K562 (cell line): ENCODE measurements around the gene KPTN. TPM values are rescaled to one million over a fixed set of nuclear protein-coding genes. Genes with fewer than 3 reads are reported as not detected.

ENCODE experiments used
- AFF4 ChIP-seq: sonication (generic); formaldehyde crosslinking; IDR thresholded peaks from 2 replicates; pipeline ENCODE4 v1.8.0; 2023; ENCODE audit warnings: mild to moderate bottlenecking, missing genetic modification reagents
- BCOR ChIP-seq: fragments of 450-650 bp; IDR thresholded peaks from 2 replicates; pipeline ENCODE4 v1.6.1; 2016
- CBX2 ChIP-seq: fragments of 200-600 bp; sonication (generic); IDR thresholded peaks from one replicate; pipeline ENCODE4 v1.6.1; 2012; ENCODE audit warnings: mild to moderate bottlenecking, low read length, inconsistent platforms; ENCODE audit not compliant: insufficient read depth, poor library complexity, severe bottlenecking
- EGR1 ChIP-seq: fragments of 450-650 bp; conservative IDR thresholded peaks from 2 replicates; pipeline ENCODE4 v1.6.1; 2017; ENCODE audit warnings: mild to moderate bottlenecking
- ELF1 ChIP-seq: fragments of 200-800 bp; sonication (Bioruptor generic); IDR thresholded peaks from 2 replicates; pipeline ENCODE4 v1.6.1; 2016; ENCODE audit warnings: missing genetic modification characterization, missing compliant biosample characterization
- GTF2A2 ChIP-seq: IDR thresholded peaks from 2 replicates; pipeline ENCODE4 v1.6.1; 2016; ENCODE audit warnings: mild to moderate bottlenecking, missing genetic modification characterization, missing compliant biosample characterization
- HDAC8 ChIP-seq: fragments of 450-650 bp; IDR thresholded peaks from 2 replicates; pipeline ENCODE4 v1.6.1; 2016; ENCODE audit warnings: mild to moderate bottlenecking, missing genetic modification characterization, moderate library complexity, missing compliant biosample characterization
- MECOM ChIP-seq: fragments of 250-450 bp; sonication (Bioruptor Pico); IDR thresholded peaks from 2 replicates; pipeline ENCODE4 v1.8.0; 2022; ENCODE audit warnings: inconsistent platforms
- MEF2D ChIP-seq: conservative IDR thresholded peaks from 2 replicates; pipeline ENCODE4 v1.6.1; 2016; ENCODE audit warnings: low read depth, missing genetic modification characterization, missing compliant biosample characterization
- MTA3 ChIP-seq: fragments of 450-650 bp; formaldehyde crosslinking; IDR thresholded peaks from 2 replicates; pipeline ENCODE4 v1.6.1; 2017; ENCODE audit warnings: mild to moderate bottlenecking, borderline replicate concordance
- PRDM10 ChIP-seq: fragments of 450-650 bp; IDR thresholded peaks from 2 replicates; pipeline ENCODE4 v1.6.1; 2018; ENCODE audit not compliant: partially characterized antibody
- RBM34 ChIP-seq: fragments of 200-400 bp; formaldehyde crosslinking; IDR thresholded peaks from 2 replicates; pipeline ENCODE4 v1.6.1; 2018; ENCODE audit warnings: low read length, borderline replicate concordance; ENCODE audit not compliant: insufficient read depth
- SIN3B ChIP-seq: fragments of 450-650 bp; IDR thresholded peaks from 2 replicates; pipeline ENCODE4 v1.6.1; 2017; ENCODE audit warnings: low read depth, mild to moderate bottlenecking, moderate library complexity
- SREBF2 ChIP-seq: sonication (generic); formaldehyde crosslinking; IDR thresholded peaks from 2 replicates; pipeline ENCODE4 v1.4.0; 2020; ENCODE audit warnings: mild to moderate bottlenecking, missing genetic modification reagents
- ZBTB33 ChIP-seq: sonication (generic); formaldehyde crosslinking; IDR thresholded peaks from 2 replicates; pipeline ENCODE4 v1.8.1; 2023; ENCODE audit warnings: mild to moderate bottlenecking, missing genetic modification reagents
- ZKSCAN3 ChIP-seq: fragments of 250-450 bp; sonication (Bioruptor Pico); IDR thresholded peaks from 2 replicates; pipeline ENCODE4 v1.4.0; 2020
- ZNF511 ChIP-seq: sonication (generic); formaldehyde crosslinking; IDR thresholded peaks from 2 replicates; pipeline ENCODE4 v1.8.0; 2022; ENCODE audit warnings: mild to moderate bottlenecking, missing genetic modification reagents
- polyA plus RNA-seq, 8 experiments: library from polyadenylated mRNA; depleted of rRNA in 4 of 8; stranded (reverse) in 5 of 8; unstranded in 3 of 8; fragments of >200 nt; fragmentation: Nextera tagmentation in 2 of 8; fragmentation: Illumina TruSeq in 1 of 8; extraction: Ambion mirVana in 2 of 8; extraction: Trizol in 1 of 8; gene quantifications; 2 replicates each; pipeline versions ENCODE4 v1.2.1 to v1.2.3, GENCODE V29; 2011 to 2014; ENCODE audit warnings: inconsistent platforms in 1 of 8, missing spikeins in 1 of 8
- total RNA-seq, 7 experiments: library from RNA; depleted of rRNA in 6 of 7; stranded (reverse); fragments of >200 nt in 6 of 7; fragmentation: Illumina TruSeq in 2 of 7; extraction: Trizol in 2 of 7; gene quantifications; 2 replicates each; pipeline versions ENCODE4 v1.2.1 to v1.2.3, GENCODE V29; 2011 to 2021; ENCODE audit warnings: low replicate concordance in 1 of 7

The KPTN gene
- total and polyA plus RNA-seq, 9 of the 15 experiments (the other 6 are each of a cell fraction or from before 2014, with no cell fraction given): 0.56 to 18.2 (median 8.5) TPM

GRCh38 chr19:47447470-47448359 lies 36.3 kb downstream of the KPTN start (continued):
- TF ChIP-seq PRDM10: no peak
- TF ChIP-seq CBX2: no peak
- TF ChIP-seq MEF2D (tag): no peak
- no peak for TF ChIP-seq GTF2A2 (tag)
- TF ChIP-seq AFF4 (CRISPR knock-in tag): peak; percentile 66; the same call in 1 of the 2 replicates
- TF ChIP-seq HDAC8: peak; percentile 49; the same call in 1 of the 2 replicates
- TF ChIP-seq EGR1: peak; percentile 91
- TF ChIP-seq RBM34: peak; percentile 93; the same call in 1 of the 2 replicates
- no peak for TF ChIP-seq SIN3B
- no peak for TF ChIP-seq ZKSCAN3 (CRISPR knock-in tag)
- TF ChIP-seq ZNF511 (CRISPR knock-in tag): peak; percentile 94; the same call in 1 of the 2 replicates
- no peak for TF ChIP-seq ELF1 (tag)
- TF ChIP-seq BCOR: no peak
- no peak for TF ChIP-seq SREBF2 (CRISPR knock-in tag)
- no peak for TF ChIP-seq MECOM (CRISPR knock-in tag)
- peak; percentile 82 for TF ChIP-seq ZBTB33 (CRISPR knock-in tag)
- peak; percentile 46; the same call in 1 of the 2 replicates for TF ChIP-seq MTA3
